ENCODE results near the gene COL24A1.

COL24A1 gene

GRCh38 chr1:86150553-86151055 lies 6.0 kb downstream of the COL24A1 start:
- H3K9me3 ChIP-seq (ENCODE audit: control insufficient read depth, low read length), result no peaks in the 10 kb centered on the region
- no peaks in the 10 kb centered on the region for H3K79me2 ChIP-seq
- H3K36me3 ChIP-seq (ENCODE audit: control insufficient read depth, insufficient read depth, low read length), result no peaks in the 10 kb centered on the region
- no peak overlapping the region for H2AFZ ChIP-seq
- no peak overlapping the region for H3K27ac ChIP-seq
- H3K4me1 ChIP-seq, result no peaks in the 10 kb centered on the region
- no peak for TF ChIP-seq CTCF (IDR thresholded peaks at IDR 0.05)
- no peak overlapping the region for H3K4me3 ChIP-seq (ENCODE audit: low read depth, low read length)
- H3K9ac ChIP-seq, result no peak overlapping the region
- no peak overlapping the region for H3K4me2 ChIP-seq (ENCODE audit: low read length)
- H3K27me3 ChIP-seq (ENCODE audit: control insufficient read depth, insufficient read depth, low read length), result no peaks in the 10 kb centered on the region

- Histone ChIP-seq H3K27ac (no peak overlapping the region), H2AFZ (no peak overlapping the region), H3K9me3 (ENCODE audit: control insufficient read depth, low read length) (no peaks in the 10 kb centered on the region), H3K79me2 (no peaks in the 10 kb centered on the region), H3K4me1 (no peaks in the 10 kb centered on the region), H3K4me2 (ENCODE audit: low read length) (no peak overlapping the region), H3K4me3 (ENCODE audit: low read depth, low read length) (no peak overlapping the region), H3K9ac (no peak overlapping the region), H3K27me3 (ENCODE audit: control insufficient read depth, insufficient read depth, low read length) (no peaks in the 10 kb centered on the region), H3K36me3 (ENCODE audit: control insufficient read depth, insufficient read depth, low read length) (no peaks in the 10 kb centered on the region)
- TF ChIP-seq CTCF (IDR thresholded peaks at IDR 0.05), result no peak
Observed at GRCh38 chr1:86149591-86149990, 7.0 kb downstream of the COL24A1 start.

GRCh38 chr1:86147755-86148154 lies 8.8 kb downstream of the COL24A1 start:
- Histone ChIP-seq H3K27me3 (ENCODE audit: control insufficient read depth, insufficient read depth, low read length) (no peaks in the 10 kb centered on the region), H3K79me2 (no peaks in the 10 kb centered on the region), H3K9ac (no peak overlapping the region), H3K27ac (no peak overlapping the region), H3K4me3 (ENCODE audit: low read depth, low read length) (no peak overlapping the region), H3K36me3 (ENCODE audit: control insufficient read depth, insufficient read depth, low read length) (no peaks in the 10 kb centered on the region), H3K4me1 (no peaks in the 10 kb centered on the region), H3K4me2 (ENCODE audit: low read length) (no peak overlapping the region), H2AFZ (no peak overlapping the region), H3K9me3 (ENCODE audit: control insufficient read depth, low read length) (no peaks in the 10 kb centered on the region)
- no peak for TF ChIP-seq CTCF (IDR thresholded peaks at IDR 0.05)

DNA sequence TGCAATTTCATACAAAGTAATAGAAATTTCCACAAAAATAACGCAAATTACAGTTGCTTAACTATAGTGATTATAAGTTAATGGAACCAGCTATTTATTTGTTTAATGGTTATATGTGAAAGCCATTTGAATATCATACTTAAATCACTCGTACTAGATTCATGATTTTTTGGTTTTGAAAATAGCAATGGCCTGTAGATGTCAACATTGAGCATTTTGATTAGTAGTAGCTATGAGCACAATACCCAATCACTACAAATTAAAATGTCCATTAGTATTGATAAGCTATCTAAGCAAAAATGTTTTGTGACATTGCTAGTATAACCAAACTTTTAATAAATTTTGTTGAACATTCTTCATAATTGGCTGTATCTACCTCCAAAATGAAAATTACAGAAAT lies 10.0 kb downstream of the COL24A1 start:
- H3K27me3 ChIP-seq (ENCODE audit: control insufficient read depth, insufficient read depth, low read length), result no peaks in the 10 kb centered on the region

More for the DNA sequence above, 10.0 kb downstream of the COL24A1 start:
- no peak for TF ChIP-seq CTCF (IDR thresholded peaks at IDR 0.05)
- no peaks in the 10 kb centered on the region for H3K9me3 ChIP-seq (ENCODE audit: control insufficient read depth, low read length)
- H3K9ac ChIP-seq, result no peak overlapping the region
- H3K4me3 ChIP-seq (ENCODE audit: low read depth, low read length), result no peak overlapping the region
- H3K4me2 ChIP-seq (ENCODE audit: low read length), result no peak overlapping the region
- H3K27ac ChIP-seq, result no peak overlapping the region
- no peaks in the 10 kb centered on the region for H3K4me1 ChIP-seq
- no peaks in the 10 kb centered on the region for H3K36me3 ChIP-seq (ENCODE audit: control insufficient read depth, insufficient read depth, low read length)
- H3K79me2 ChIP-seq, result no peaks in the 10 kb centered on the region
- no peak overlapping the region for H2AFZ ChIP-seq
